Activated T-cell treated with anti-CD3 and anti-CD28 coated beads, Interleukin-2, amount 50 U/mL, for 72 hours (primary cell): ENCODE measurements around the gene PPP1R15B. TPM values are rescaled to one million over a fixed set of nuclear protein-coding genes. Genes with fewer than 3 reads are reported as not detected.

Experiments used
- ATAC-seq, 2 donors: fragments of 150-1000 bp; cut with Tn5 transposase; replicated peaks in 1 of 2; 2 replicates each; pipeline ENCODE4 v1.10.0; 2021; ENCODE audit warnings: moderate library complexity in 2 of 2, mild to moderate bottlenecking in 1 of 2
- DNase-seq, 2 donors: peaks; one replicate each; pipeline ENCODE4 v3.0.0; 2021 to 2022; ENCODE audit warnings: mixed read lengths in 1 of 2
- H3K27ac Mint-ChIP-seq: one replicate; pipeline ENCODE4 v1.8.0; 2022; ENCODE audit warnings: mild to moderate bottlenecking, moderate library complexity, mixed read lengths
- H3K27me3 Mint-ChIP-seq: one replicate; pipeline ENCODE4 v1.8.0; 2022; ENCODE audit warnings: low read depth, mixed read lengths
- H3K36me3 Mint-ChIP-seq, 2 donors: one replicate each; pipeline ENCODE4 v1.8.0; 2022; ENCODE audit warnings: mixed read lengths in 2 of 2, mild to moderate bottlenecking in 1 of 2; ENCODE audit not compliant: insufficient read depth in 2 of 2
- H3K4me1 Mint-ChIP-seq: one replicate; pipeline ENCODE4 v1.8.0; 2022; ENCODE audit warnings: low read depth, mixed read lengths
- H3K4me3 Mint-ChIP-seq, 2 donors: one replicate each; pipeline ENCODE4 v1.8.0; 2022; ENCODE audit warnings: mild to moderate bottlenecking in 2 of 2, mixed read lengths in 2 of 2, moderate library complexity in 2 of 2
- H3K9me3 Mint-ChIP-seq, 2 donors: one replicate each; pipeline ENCODE4 v1.8.0; 2022; ENCODE audit warnings: mixed read lengths in 2 of 2
- total RNA-seq, 2 donors: library from RNA; stranded (reverse); gene quantifications; one replicate each; pipeline ENCODE4 v1.2.3, GENCODE V29; 2022

PPP1R15B gene
- total RNA-seq, 2 donors from 2014 or later = 82.9 to 94.2 TPM

GRCh38 chr1:204410688-204411450, 748 bp downstream of the PPP1R15B start:
- ATAC-seq = peak; percentile 36 to 43
- H3K4me3 Mint-ChIP-seq = peak overlapping the region; percentile 92 to 99
- no peaks in the 10 kb centered on the region for H3K9me3 Mint-ChIP-seq
- H3K27me3 Mint-ChIP-seq = no peaks in the 10 kb centered on the region
- peaks cover 13% of the 10 kb centered on the region for H3K4me1 Mint-ChIP-seq
- peak overlapping the region; percentile 99 for H3K27ac Mint-ChIP-seq
- peaks cover 29 to 50% of the 10 kb centered on the region in 2 donors for H3K36me3 Mint-ChIP-seq
- DNase-seq = peak; percentile 53 to 64

GRCh38 chr1:204409836-204410687, 1.6 kb downstream of the PPP1R15B start:
- Mint-ChIP-seq H3K4me1 (peaks cover 20% of the 10 kb centered on the region), H3K27me3 (no peaks in the 10 kb centered on the region), H3K9me3 (no peaks in the 10 kb centered on the region), H3K27ac (peak overlapping the region; percentile 99), H3K4me3 (peak overlapping the region; percentile 92 to 99), H3K36me3 (peaks cover 29 to 51% of the 10 kb centered on the region in 2 donors)
- no peak for DNase-seq
- no peak for ATAC-seq

GRCh38 chr1:204409123-204409522, 2.5 kb downstream of the PPP1R15B start:
- DNase-seq (no peak), ATAC-seq (no peak)
- Mint-ChIP-seq H3K4me1 (peaks cover 30% of the 10 kb centered on the region), H3K9me3 (no peaks in the 10 kb centered on the region), H3K27ac (peak overlapping the region; percentile 99), H3K27me3 (no peaks in the 10 kb centered on the region), H3K4me3 (peak overlapping the region; percentile 92 to 99), H3K36me3 (peaks cover 32 to 52% of the 10 kb centered on the region in 2 donors)

- Mint-ChIP-seq H3K4me3 (peak overlapping the region; percentile 92 to 99), H3K27ac (peak overlapping the region; percentile 99), H3K4me1 (peaks cover 35% of the 10 kb centered on the region), H3K9me3 (no peaks in the 10 kb centered on the region), H3K36me3 (peaks cover 33 to 57% of the 10 kb centered on the region in 2 donors), H3K27me3 (no peaks in the 10 kb centered on the region)
- no peak for ATAC-seq
- DNase-seq = no peak
Observed at GRCh38 chr1:204408602-204409001, 3.0 kb downstream of the PPP1R15B start.

- peaks cover 36% of the 10 kb centered on the region for H3K4me1 Mint-ChIP-seq
- peaks cover 33 to 57% of the 10 kb centered on the region in 2 donors for H3K36me3 Mint-ChIP-seq
- ATAC-seq = no peak
- H3K4me3 Mint-ChIP-seq = peak overlapping the region; percentile 92 to 99
- peak overlapping the region; percentile 99 for H3K27ac Mint-ChIP-seq
- no peaks in the 10 kb centered on the region for H3K27me3 Mint-ChIP-seq
- no peak for DNase-seq
- no peaks in the 10 kb centered on the region for H3K9me3 Mint-ChIP-seq
Observed at GRCh38 chr1:204408074-204408507, 3.5 kb downstream of the PPP1R15B start.

GRCh38 chr1:204407295-204407971, 4.2 kb downstream of the PPP1R15B start:
- H3K4me1 Mint-ChIP-seq = peaks cover 33% of the 10 kb centered on the region
- H3K36me3 Mint-ChIP-seq = peaks cover 33 to 57% of the 10 kb centered on the region in 2 donors
- no peaks in the 10 kb centered on the region for H3K9me3 Mint-ChIP-seq
- no peak for ATAC-seq
- peak overlapping the region; percentile 92 to 99 for H3K4me3 Mint-ChIP-seq
- no peak for DNase-seq
- H3K27me3 Mint-ChIP-seq = no peaks in the 10 kb centered on the region
- peak overlapping the region; percentile 99 for H3K27ac Mint-ChIP-seq

GRCh38 chr1:204406621-204407020, 5.0 kb downstream of the PPP1R15B start:
- Mint-ChIP-seq H3K4me1 (peaks cover 40% of the 10 kb centered on the region), H3K36me3 (peaks cover 33 to 58% of the 10 kb centered on the region in 2 donors), H3K27me3 (no peaks in the 10 kb centered on the region), H3K4me3 (peak overlapping the region; percentile 92 to 99), H3K27ac (peak overlapping the region; percentile 99), H3K9me3 (no peaks in the 10 kb centered on the region)
- DNase-seq (no peak), ATAC-seq (no peak)

GRCh38 chr1:204405988-204406387, 5.6 kb downstream of the PPP1R15B start:
- DNase-seq (no peak), ATAC-seq (no peak)
- Mint-ChIP-seq H3K27me3 (no peaks in the 10 kb centered on the region), H3K9me3 (no peaks in the 10 kb centered on the region), H3K27ac (peak overlapping the region; percentile 89), H3K36me3 (peaks cover 31 to 58% of the 10 kb centered on the region in 2 donors), H3K4me1 (peaks cover 44% of the 10 kb centered on the region), H3K4me3 (peak overlapping the region; percentile 92 to 99)

GRCh38 chr1:204404629-204405028, 7.0 kb downstream of the PPP1R15B start:
- DNase-seq (no peak), ATAC-seq (no peak)
- Mint-ChIP-seq H3K27ac (peak overlapping the region; percentile 89), H3K36me3 (peaks cover 22 to 57% of the 10 kb centered on the region in 2 donors), H3K4me1 (peaks cover 44% of the 10 kb centered on the region), H3K9me3 (no peaks in the 10 kb centered on the region), H3K4me3 (peak overlapping the region; percentile 57 to 58), H3K27me3 (no peaks in the 10 kb centered on the region)

- ATAC-seq (no peak), DNase-seq (no peak)
- Mint-ChIP-seq H3K4me1 (peaks cover 44% of the 10 kb centered on the region), H3K27ac (no peak overlapping the region), H3K36me3 (peaks cover 14 to 47% of the 10 kb centered on the region in 2 donors), H3K4me3 (no peak overlapping the region), H3K9me3 (no peaks in the 10 kb centered on the region), H3K27me3 (no peaks in the 10 kb centered on the region)
Observed at GRCh38 chr1:204402391-204402790, 9.2 kb downstream of the PPP1R15B start.

GRCh38 chr1:204401730-204402129, 9.9 kb downstream of the PPP1R15B start:
- Mint-ChIP-seq H3K27ac (no peak overlapping the region), H3K9me3 (no peaks in the 10 kb centered on the region), H3K4me1 (peaks cover 44% of the 10 kb centered on the region), H3K36me3 (peaks cover 14 to 40% of the 10 kb centered on the region in 2 donors), H3K4me3 (no peak overlapping the region), H3K27me3 (no peaks in the 10 kb centered on the region)
- DNase-seq (no peak), ATAC-seq (no peak)

- DNase-seq = no peak
- H3K4me1 Mint-ChIP-seq = peaks cover 40% of the 10 kb centered on the region
- ATAC-seq = no peak
- H3K4me3 Mint-ChIP-seq = no peak overlapping the region
- no peaks in the 10 kb centered on the region for H3K27me3 Mint-ChIP-seq
- H3K27ac Mint-ChIP-seq = peak overlapping the region; percentile 91
- no peaks in the 10 kb centered on the region for H3K9me3 Mint-ChIP-seq
- peaks cover 13 to 37% of the 10 kb centered on the region in 2 donors for H3K36me3 Mint-ChIP-seq
Observed at GRCh38 chr1:204400882-204401510, 10.6 kb downstream of the PPP1R15B start.
